T-cell (primary cell): ENCODE measurements around the gene VWF. TPM values are rescaled to one million over a fixed set of nuclear protein-coding genes. Genes with fewer than 3 reads are reported as not detected.

ENCODE experiments used
- ATAC-seq, 4 experiments: fragments of 200-7000 bp in 3 of 4; fragments of 150-1000 bp in 1 of 4; cut with Tn5 transposase; replicated peaks in 1 of 4; 1 replicate in 3 of 4; 2 replicates in 1 of 4; pipeline ENCODE4 v1.10.0; 2021; ENCODE audit warnings: moderate library complexity in 3 of 4, mild to moderate bottlenecking in 2 of 4, moderate number of reproducible peaks in 1 of 4
- CTCF ChIA-PET, 2 donors: fragments of 300-600 bp; sonication (Branson Sonifier 250); formaldehyde crosslinking; loops; one replicate each; lab custom pipeline; 2022; ENCODE audit warnings: antibody characterized with exemption in 2 of 2; lab: Charles Lee
- POLR2A ChIA-PET, 2 donors: fragments of 300-600 bp; sonication (Branson Sonifier 250); formaldehyde crosslinking; loops; one replicate each; lab custom pipeline; 2022; ENCODE audit warnings: antibody characterized with exemption in 2 of 2; lab: Charles Lee
- DNase-seq, 35 experiments: peaks; one replicate each; pipeline versions ENCODE4 v3.0.0 to v3.0.0-alpha.2; 2013 to 2023
- H3K27ac ChIP-seq: one replicate; pipeline ENCODE4 v1.5.1; 2013; ENCODE audit warnings: low read length
- H3K27me3 ChIP-seq, 2 experiments: replicated peaks in 1 of 2; 1 replicate in 1 of 2; 2 replicates in 1 of 2; pipeline versions ENCODE4 v1.6.1 to v1.7.0; 2013; ENCODE audit warnings: low read length in 1 of 2, mixed read lengths in 1 of 2; ENCODE audit not compliant: control insufficient read depth in 2 of 2, insufficient read depth in 2 of 2; ENCODE audit errors: extremely low read depth in 1 of 2
- H3K36me3 ChIP-seq, 2 donors: 1 replicate in 1 of 2; 2 replicates in 1 of 2; pipeline versions ENCODE4 v1.6.1 to v1.7.0; 2013; ENCODE audit warnings: low read length in 1 of 2; ENCODE audit not compliant: control insufficient read depth in 2 of 2, insufficient read depth in 1 of 2; ENCODE audit errors: extremely low read depth in 1 of 2
- H3K4me1 ChIP-seq, 2 experiments: 1 replicate in 1 of 2; 2 replicates in 1 of 2; pipeline versions ENCODE4 v1.6.1 to v1.7.0; 2013; ENCODE audit warnings: low read length in 2 of 2, mixed read lengths in 1 of 2; ENCODE audit not compliant: insufficient read depth in 2 of 2, control insufficient read depth in 1 of 2; ENCODE audit errors: extremely low read depth in 1 of 2
- H3K4me3 ChIP-seq, 2 donors: 1 replicate in 1 of 2; 2 replicates in 1 of 2; pipeline versions ENCODE4 v1.5.1 to v1.7.0; 2013; ENCODE audit warnings: mild to moderate bottlenecking in 2 of 2, low read length in 1 of 2, moderate library complexity in 1 of 2; ENCODE audit not compliant: control insufficient read depth in 1 of 2; ENCODE audit errors: extremely low read depth in 1 of 2
- H3K9me3 ChIP-seq: 2 replicates; pipeline ENCODE4 v1.7.0; 2013
- H3K27ac Mint-ChIP-seq, 2 donors: one replicate each; pipeline ENCODE4 v1.8.0; 2020 to 2021; ENCODE audit warnings: mild to moderate bottlenecking in 2 of 2, mixed read lengths in 2 of 2
- H3K27me3 Mint-ChIP-seq, 2 donors: one replicate each; pipeline ENCODE4 v1.8.0; 2021 to 2022; ENCODE audit warnings: mixed read lengths in 2 of 2
- H3K36me3 Mint-ChIP-seq: one replicate; pipeline ENCODE4 v1.8.0; 2021; ENCODE audit warnings: mixed read lengths
- H3K4me1 Mint-ChIP-seq, 3 donors: one replicate each; pipeline ENCODE4 v1.8.0; 2020 to 2022; ENCODE audit warnings: mixed read lengths in 3 of 3, mild to moderate bottlenecking in 1 of 3
- H3K4me3 Mint-ChIP-seq, 3 donors: one replicate each; pipeline ENCODE4 v1.8.0; 2020 to 2022; ENCODE audit warnings: mild to moderate bottlenecking in 3 of 3, mixed read lengths in 3 of 3, moderate library complexity in 3 of 3
- H3K9me3 Mint-ChIP-seq, 3 donors: one replicate each; pipeline ENCODE4 v1.8.0; 2020 to 2022; ENCODE audit warnings: mixed read lengths in 3 of 3
- WGBS: methylation state at CpG from one replicate; pipeline ENCODE4 v1.1.5; 2013; ENCODE audit warnings: missing lambda C conversion rate; ENCODE audit not compliant: insufficient coverage; 5-methylcytosine and 5-hydroxymethylcytosine counted together
- total RNA-seq, 35 experiments: library from RNA in 6 of 35; stranded (reverse) in 6 of 35; fragments of 120-200 nt in 1 of 35; gene quantifications; one replicate each; pipeline versions ENCODE4 v1.2.1 to v1.2.4 and lab custom pipeline; 2013 to 2026

VWF gene
- total RNA-seq, 5 donors from 2014 or later (not counting 1 experiment from before 2014, with no cell fraction given): 0.13 to 0.90 (median 0.74) TPM; not detected in 1

- H3K27ac Mint-ChIP-seq: no peak overlapping the region
- 71% methylated on average over 5 of the region's 5 CpGs for WGBS
Measured at GRCh38 chr12:6065863-6066199, 58.6 kb downstream of the VWF start.

GRCh38 chr12:6065131-6065862 is 59.2 kb downstream of the VWF start:
- no peak overlapping the region for H3K27ac ChIP-seq
- WGBS: 87% methylated on average over 8 of the region's 8 CpGs
- Mint-ChIP-seq H3K4me1 (peaks cover 15 to 21% (median 17%) of the 10 kb centered on the region in 3 donors), H3K36me3 (no peaks in the 10 kb centered on the region), H3K4me3 (no peak overlapping the region), H3K27me3 (peaks cover 0 to 8% of the 10 kb centered on the region in 2 donors), H3K27ac (no peak overlapping the region), H3K9me3 (no peaks in the 10 kb centered on the region)
- no peaks in the 10 kb centered on the region for H3K36me3 ChIP-seq
- no peaks in the 10 kb centered on the region for H3K9me3 ChIP-seq
- ATAC-seq (no peak), DNase-seq (no peak)
- no peak overlapping the region for H3K4me3 ChIP-seq
- H3K27me3 ChIP-seq: peaks cover 0 to 49% of the 10 kb centered on the region in 2 experiments
- H3K4me1 ChIP-seq: peaks cover 2 to 9% of the 10 kb centered on the region in 2 experiments
- CTCF ChIA-PET: interaction anchor here (0.6 to 1.0 kb wide), 3 partner anchors 76 to 217 kb away, joined by 3 to 4 read pairs (median 3); no protein-coding TSS in a partner anchor
- POLR2A ChIA-PET: interaction anchor here in 1 of 2 donors (0.6 kb wide), 1 partner anchor 78 kb away, joined by 8 read pairs; no protein-coding TSS in a partner anchor

More at GRCh38 chr12:6065863-6066199, 58.6 kb downstream of the VWF start:
- POLR2A ChIA-PET: no interaction called here
- H3K9me3 ChIP-seq: no peaks in the 10 kb centered on the region
- Mint-ChIP-seq H3K4me1 (peaks cover 18 to 24% (median 20%) of the 10 kb centered on the region in 3 donors), H3K9me3 (no peaks in the 10 kb centered on the region), H3K27me3 (peaks cover 0 to 5% of the 10 kb centered on the region in 2 donors), H3K36me3 (no peaks in the 10 kb centered on the region), H3K4me3 (no peak overlapping the region)
- no peaks in the 10 kb centered on the region for H3K36me3 ChIP-seq
- H3K4me3 ChIP-seq: no peak overlapping the region
- CTCF ChIA-PET: interaction anchor here (0.6 to 1.0 kb wide), 2 partner anchors 145 to 217 kb away, joined by 3 read pairs; no protein-coding TSS in a partner anchor
- peaks cover 2 to 9% of the 10 kb centered on the region in 2 experiments for H3K4me1 ChIP-seq
- DNase-seq (no peak), ATAC-seq (no peak)
- peaks cover 0 to 45% of the 10 kb centered on the region in 2 experiments for H3K27me3 ChIP-seq
- no peak overlapping the region for H3K27ac ChIP-seq

- ATAC-seq: peak; percentile 83 to 91 (median 87)
- ChIA-PET POLR2A (no interaction called here), CTCF (no interaction called here)
- peaks cover 0 to 57% of the 10 kb centered on the region in 2 experiments for H3K27me3 ChIP-seq
- Mint-ChIP-seq H3K27me3 (peaks cover 0 to 14% of the 10 kb centered on the region in 2 donors), H3K4me3 (no peak overlapping the region), H3K36me3 (no peaks in the 10 kb centered on the region), H3K9me3 (no peaks in the 10 kb centered on the region), H3K27ac (peak overlapping the region in 1 of 2 donors; percentile 11), H3K4me1 (peaks cover under 1 to 8% (median 4%) of the 10 kb centered on the region in 3 donors)
- no peak overlapping the region for H3K4me3 ChIP-seq
- peaks cover 0 to 3% of the 10 kb centered on the region in 2 experiments for H3K4me1 ChIP-seq
- DNase-seq: peak in 34 of 35 experiments; percentile 25 to 74 (median 53)
- WGBS: 64% methylated on average over 14 of the region's 20 CpGs
- H3K36me3 ChIP-seq: no peaks in the 10 kb centered on the region
- no peaks in the 10 kb centered on the region for H3K9me3 ChIP-seq
- H3K27ac ChIP-seq: no peak overlapping the region
Measured at GRCh38 chr12:6062757-6063735, 61.4 kb downstream of the VWF start.

- H3K4me1 Mint-ChIP-seq: peaks cover 0 to 8% (median 4%) of the 10 kb centered on the region in 3 donors
- Histone ChIP-seq H3K27me3 (peaks cover 0 to 62% of the 10 kb centered on the region in 2 experiments), H3K9me3 (no peaks in the 10 kb centered on the region), H3K27ac (no peak overlapping the region), H3K4me3 (no peak overlapping the region), H3K36me3 (no peaks in the 10 kb centered on the region), H3K4me1 (peaks cover 0 to 3% of the 10 kb centered on the region in 2 experiments)
- ChIA-PET POLR2A (no interaction called here), CTCF (interaction anchor here in 1 of 2 donors (0.6 kb wide), 1 partner anchor 225 kb away, joined by 4 read pairs; no protein-coding TSS in a partner anchor)
- no peak overlapping the region for H3K4me3 Mint-ChIP-seq
- H3K36me3 Mint-ChIP-seq: no peaks in the 10 kb centered on the region
- H3K27ac Mint-ChIP-seq: no peak overlapping the region
- ATAC-seq (no peak), DNase-seq (no peak)
- 100% methylated on average over 1 of the region's 3 CpGs for WGBS
- H3K27me3 Mint-ChIP-seq: peaks cover 0 to 21% of the 10 kb centered on the region in 2 donors
- H3K9me3 Mint-ChIP-seq: no peaks in the 10 kb centered on the region
Measured at GRCh38 chr12:6062395-6062756, 62.1 kb downstream of the VWF start.

GRCh38 chr12:6061660-6062059 is 62.8 kb downstream of the VWF start:
- 100% methylated on average over 1 of the region's 3 CpGs for WGBS
- Histone ChIP-seq H3K4me1 (peaks cover 0 to 8% of the 10 kb centered on the region in 2 experiments), H3K9me3 (no peaks in the 10 kb centered on the region), H3K4me3 (no peak overlapping the region), H3K27me3 (peaks cover 0 to 64% of the 10 kb centered on the region in 2 experiments), H3K27ac (no peak overlapping the region), H3K36me3 (no peaks in the 10 kb centered on the region)
- CTCF ChIA-PET: interaction anchor here in 1 of 2 donors (0.6 to 0.7 kb wide), 4 partner anchors 29 to 101 kb away, joined by 3 to 4 read pairs (median 3); no protein-coding TSS in a partner anchor
- POLR2A ChIA-PET: no interaction called here
- peaks cover 0 to 24% of the 10 kb centered on the region in 2 donors for H3K27me3 Mint-ChIP-seq
- no peak overlapping the region for H3K27ac Mint-ChIP-seq
- ATAC-seq: no peak
- DNase-seq: no peak
- no peak overlapping the region for H3K4me3 Mint-ChIP-seq
- H3K4me1 Mint-ChIP-seq: peaks cover 0 to 8% (median 6%) of the 10 kb centered on the region in 3 donors
- no peaks in the 10 kb centered on the region for H3K9me3 Mint-ChIP-seq
- no peaks in the 10 kb centered on the region for H3K36me3 Mint-ChIP-seq
